H1 (cell line): ENCODE measurements around the gene SOX6. TPM values are rescaled to one million over a fixed set of nuclear protein-coding genes. Genes with fewer than 3 reads are reported as not detected.

ENCODE experiments used
- CTCF ChIA-PET: fragments of 300-600 bp; sonication (Branson Sonifier 250); formaldehyde crosslinking; loops from one replicate; lab custom pipeline; 2021; ENCODE audit not compliant: partially characterized antibody; lab: Charles Lee
- POLR2A ChIA-PET: fragments of 300-600 bp; sonication (Branson Sonifier 250); formaldehyde crosslinking; loops from one replicate; lab custom pipeline; 2021; ENCODE audit warnings: inconsistent platforms; ENCODE audit not compliant: partially characterized antibody; lab: Charles Lee
- DNase-seq, 2 experiments: peaks; one replicate each; pipeline versions ENCODE4 v3.0.0 to v3.0.0-alpha.2; 2010 to 2022; ENCODE audit warnings: low spot score in 2 of 2, low read depth in 1 of 2, mixed read lengths in 1 of 2
- FAIRE-seq: peaks from 2 replicates; lab custom pipeline; 2011; peaks lifted over from hg19 to GRCh38; lab: Jason Lieb, UNC
- H2AFZ ChIP-seq: 2 replicates; pipeline ENCODE4 v1.8.1; 2012; ENCODE audit warnings: low read length, inconsistent platforms
- H2AK5ac ChIP-seq: 2 replicates; pipeline ENCODE4 v1.6.1; 2013; ENCODE audit warnings: low read depth, low read length
- H2BK120ac ChIP-seq: replicated peaks from 2 replicates; pipeline ENCODE3; 2013; ENCODE audit warnings: low read depth, low read length, inconsistent platforms
- H2BK12ac ChIP-seq: 2 replicates; pipeline ENCODE4 v1.6.1; 2013; ENCODE audit warnings: low read depth, low read length
- H2BK15ac ChIP-seq: 2 replicates; pipeline ENCODE4 v1.6.1; 2013; ENCODE audit warnings: low read length
- H2BK20ac ChIP-seq: 2 replicates; pipeline ENCODE4 v1.6.1; 2013; ENCODE audit warnings: low read length
- H2BK5ac ChIP-seq: 2 replicates; pipeline ENCODE4 v1.6.1; 2013; ENCODE audit warnings: low read depth, low read length
- H3K14ac ChIP-seq: 2 replicates; pipeline ENCODE4 v1.6.1; 2013; ENCODE audit warnings: inconsistent platforms; ENCODE audit not compliant: insufficient read length
- H3K18ac ChIP-seq: 2 replicates; pipeline ENCODE4 v1.6.1; 2013; ENCODE audit warnings: low read length; ENCODE audit errors: extremely low read depth
- H3K23ac ChIP-seq: 2 replicates; pipeline ENCODE4 v1.6.1; 2013; ENCODE audit warnings: inconsistent platforms; ENCODE audit not compliant: insufficient read length
- H3K23me2 ChIP-seq: 2 replicates; pipeline ENCODE4 v1.6.1; 2013; ENCODE audit warnings: low read depth, low read length
- H3K27ac ChIP-seq: 2 replicates; pipeline ENCODE4 v1.6.1; 2011; ENCODE audit warnings: low read depth, low read length, inconsistent platforms
- H3K27me3 ChIP-seq, 4 experiments: replicated peaks in 1 of 4; 1 replicate in 1 of 4; 2 replicates in 3 of 4; pipeline versions ENCODE4 v1.6.1 to v1.8.1; 2011 to 2013; ENCODE audit warnings: low read length in 3 of 4, mild to moderate bottlenecking in 3 of 4, inconsistent platforms in 2 of 4, mixed read lengths in 2 of 4, moderate library complexity in 1 of 4; ENCODE audit not compliant: control insufficient read depth in 3 of 4, insufficient read depth in 3 of 4; ENCODE audit errors: extremely low read depth in 1 of 4
- H3K36me3 ChIP-seq, 4 experiments: 2 replicates each; pipeline versions ENCODE4 v1.6.1 to v1.8.1; 2011 to 2013; ENCODE audit warnings: mild to moderate bottlenecking in 4 of 4, low read length in 3 of 4, moderate library complexity in 2 of 4, control low read depth in 1 of 4, inconsistent platforms in 1 of 4; ENCODE audit not compliant: insufficient read depth in 4 of 4, control insufficient read depth in 2 of 4
- H3K4ac ChIP-seq: replicated peaks from 2 replicates; pipeline ENCODE3; 2013; ENCODE audit warnings: low read length, low read depth, mixed read lengths, inconsistent platforms; ENCODE audit not compliant: insufficient read length
- H3K4me1 ChIP-seq, 4 experiments: replicated peaks in 1 of 4; 1 replicate in 1 of 4; 2 replicates in 3 of 4; pipeline versions ENCODE4 v1.6.1 to v1.8.1; 2011 to 2013; ENCODE audit warnings: low read length in 3 of 4, inconsistent platforms in 2 of 4, mixed read lengths in 1 of 4; ENCODE audit not compliant: insufficient read depth in 4 of 4, control insufficient read depth in 3 of 4
- H3K4me2 ChIP-seq, 2 experiments: 2 replicates each; pipeline versions ENCODE4 v1.6.1 to v1.8.1; 2011 to 2013; ENCODE audit warnings: low read depth in 2 of 2, low read length in 2 of 2, control low read depth in 1 of 2, inconsistent platforms in 1 of 2, mild to moderate bottlenecking in 1 of 2; ENCODE audit not compliant: insufficient read depth in 1 of 2
- H3K4me3 ChIP-seq, 4 experiments: fragments of 200-600, 300-600 bp in 1 of 4; sonication (generic), shearing (Covaris generic), sonication (Bioruptor Twin) in 1 of 4; 2 replicates each; pipeline versions ENCODE4 v1.5.1 to v1.8.1; 2011 to 2016; ENCODE audit warnings: low read length in 4 of 4, low read depth in 3 of 4, control low read depth in 2 of 4, inconsistent platforms in 2 of 4, mild to moderate bottlenecking in 2 of 4, mixed read lengths in 1 of 4, moderate library complexity in 1 of 4; ENCODE audit not compliant: insufficient read depth in 2 of 4; ENCODE audit errors: extremely low read depth in 1 of 4
- H3K56ac ChIP-seq: replicated peaks from 2 replicates; pipeline ENCODE3; 2013; ENCODE audit warnings: low read depth, mild to moderate bottlenecking, mixed read lengths, low read length, inconsistent platforms; ENCODE audit not compliant: insufficient read length
- H3K79me1 ChIP-seq: 2 replicates; pipeline ENCODE4 v1.6.1; 2013; ENCODE audit warnings: low read depth, low read length, control low read depth
- H3K79me2 ChIP-seq, 2 experiments: 2 replicates each; pipeline versions ENCODE4 v1.6.1 to v1.8.1; 2012 to 2013; ENCODE audit warnings: low read length in 2 of 2, mild to moderate bottlenecking in 2 of 2, inconsistent platforms in 1 of 2; ENCODE audit not compliant: insufficient read depth in 2 of 2, control insufficient read depth in 1 of 2
- H3K9ac ChIP-seq, 4 experiments: replicated peaks in 1 of 4; 1 replicate in 1 of 4; 2 replicates in 3 of 4; pipeline versions ENCODE4 v1.6.1 to v1.8.1; 2011 to 2013; ENCODE audit warnings: low read depth in 3 of 4, low read length in 3 of 4, control low read depth in 2 of 4, mild to moderate bottlenecking in 2 of 4, moderate library complexity in 2 of 4, inconsistent platforms in 1 of 4; ENCODE audit errors: extremely low read depth in 1 of 4
- H3K9me3 ChIP-seq, 2 experiments: 2 replicates each; pipeline versions ENCODE4 v1.6.1 to v1.8.1; 2012 to 2013; ENCODE audit warnings: mild to moderate bottlenecking in 2 of 2, moderate library complexity in 2 of 2, control low read depth in 1 of 2, inconsistent platforms in 1 of 2, low read depth in 1 of 2, low read length in 1 of 2, mixed read lengths in 1 of 2; ENCODE audit not compliant: insufficient read depth in 2 of 2
- H4K20me1 ChIP-seq, 2 experiments: replicated peaks in 1 of 2; 2 replicates each; pipeline versions ENCODE3 to v1.8.1; 2011 to 2013; ENCODE audit warnings: inconsistent platforms in 2 of 2, low read length in 2 of 2, mild to moderate bottlenecking in 1 of 2; ENCODE audit not compliant: insufficient read depth in 2 of 2, control insufficient read depth in 1 of 2
- H4K5ac ChIP-seq: 2 replicates; pipeline ENCODE4 v1.6.1; 2013; ENCODE audit warnings: low read length, low read depth, mixed read lengths, inconsistent platforms; ENCODE audit not compliant: insufficient read length
- H4K8ac ChIP-seq: 2 replicates; pipeline ENCODE4 v1.8.0; 2013; ENCODE audit warnings: mild to moderate bottlenecking, moderate library complexity, low read length, inconsistent platforms; ENCODE audit not compliant: insufficient read depth; ENCODE audit errors: extremely low read depth
- H4K91ac ChIP-seq: replicated peaks from 2 replicates; pipeline ENCODE3; 2013; ENCODE audit warnings: low read length, mixed read lengths, inconsistent platforms; ENCODE audit not compliant: insufficient read length
- ATF2 ChIP-seq: IDR thresholded peaks from 2 replicates; pipeline ENCODE4 v1.6.1; 2012; ENCODE audit warnings: low read length, inconsistent platforms
- ATF3 ChIP-seq: IDR thresholded peaks from 2 replicates; pipeline ENCODE4 v1.6.1; 2011; ENCODE audit warnings: low read depth, mild to moderate bottlenecking, low read length; ENCODE audit not compliant: insufficient read depth
- CHD2 ChIP-seq: IDR thresholded peaks from 2 replicates; pipeline ENCODE4 v1.6.1; 2012; ENCODE audit warnings: low read length, improper control_type of control experiment
- CREB1 ChIP-seq: IDR thresholded peaks from 2 replicates; pipeline ENCODE4 v1.6.1; 2012; ENCODE audit warnings: inconsistent platforms
- EGR1 ChIP-seq: IDR thresholded peaks from 2 replicates; pipeline ENCODE4 v1.6.1; 2011; ENCODE audit warnings: low read depth, low read length, borderline replicate concordance
- GTF2F1 ChIP-seq: IDR thresholded peaks from 2 replicates; pipeline ENCODE4 v1.6.1; 2012; ENCODE audit warnings: low read depth, low read length, improper control_type of control experiment, borderline replicate concordance
- HDAC2 ChIP-seq, 2 experiments: fragments of 300-600 bp in 1 of 2; sonication (generic) in 1 of 2; IDR thresholded peaks; 2 replicates each; pipeline ENCODE4 v1.6.1; 2011 to 2012; ENCODE audit warnings: low read depth in 2 of 2, low read length in 2 of 2, mild to moderate bottlenecking in 2 of 2, moderate library complexity in 2 of 2, borderline replicate concordance in 1 of 2, inconsistent platforms in 1 of 2
- SAP30 ChIP-seq: fragments of 300-600 bp; sonication (generic); IDR thresholded peaks from 2 replicates; pipeline ENCODE4 v1.7.1; 2012; ENCODE audit warnings: low read length, moderate library complexity, mild to moderate bottlenecking, inconsistent platforms; ENCODE audit not compliant: insufficient read depth, insufficient replicate concordance
- SIRT6 ChIP-seq: IDR thresholded peaks from one replicate; pipeline ENCODE4 v1.7.1; 2012; ENCODE audit warnings: low read length, inconsistent platforms
- SUZ12 ChIP-seq: fragments of 200-600 bp; sonication (generic); IDR thresholded peaks from 2 replicates; pipeline ENCODE4 v1.6.1; 2012; ENCODE audit warnings: mild to moderate bottlenecking, inconsistent platforms, low read length, moderate library complexity, mixed read lengths
- polyA plus RNA-seq, 7 experiments: library from polyadenylated mRNA; depleted of rRNA in 3 of 7; stranded (reverse) in 5 of 7; unstranded in 2 of 7; fragments of >200 nt in 5 of 7; fragments of 200-250 nt in 2 of 7; gene quantifications; 1 replicate in 5 of 7; 2 replicates in 1 of 7; 4 replicates in 1 of 7; pipeline versions ENCODE4 v1.2.1 to v1.2.3, GENCODE V29; 2011 to 2013; ENCODE audit warnings: missing spikeins in 2 of 7, mixed read lengths in 2 of 7
- total RNA-seq: library from RNA; stranded (reverse); fragmentation: NEBNext Ultra II Directional; extraction: Animal tissue kit (Norgen Biotek cat#: 25700); gene quantifications from 2 replicates; pipeline ENCODE4 v1.2.1, GENCODE V29; 2021

Gene SOX6
- total and polyA plus RNA-seq, 2 of the 8 experiments (the other 6 are each of a cell fraction or from before 2014, with no cell fraction given): 0.09 TPM; not detected in 1

GRCh38 chr11:16185042-16185441 lies 171.3 kb downstream of the SOX6 start:
- CTCF ChIA-PET: no interaction called here
- Histone ChIP-seq H4K5ac (no peak overlapping the region), H3K4me1 (peaks cover 0 to 3% (median under 1%) of the 10 kb centered on the region in 4 experiments; a peak in 3 of 7 replicates), H2BK5ac (no peak overlapping the region), H3K56ac (no peak overlapping the region), H3K23ac (no peak overlapping the region), H3K14ac (no peak overlapping the region), H3K27ac (no peak overlapping the region), H2BK15ac (no peak overlapping the region), H3K23me2 (no peaks in the 10 kb centered on the region), H2AK5ac (no peak overlapping the region), H4K20me1 (no peaks in the 10 kb centered on the region), H4K8ac (no peak overlapping the region), H2BK120ac (no peak overlapping the region), H4K91ac (no peak overlapping the region), H3K4me3 (no peak overlapping the region), H3K4me2 (no peak overlapping the region), H3K9me3 (no peaks in the 10 kb centered on the region), H3K18ac (no peak overlapping the region), H3K9ac (no peak overlapping the region), H2BK20ac (no peak overlapping the region), H3K27me3 (no peaks in the 10 kb centered on the region), H3K4ac (no peak overlapping the region), H2AFZ (no peak overlapping the region), H3K79me2 (no peaks in the 10 kb centered on the region), H3K79me1 (no peaks in the 10 kb centered on the region), H2BK12ac (no peak overlapping the region), H3K36me3 (no peaks in the 10 kb centered on the region)
- POLR2A ChIA-PET: no interaction called here
- FAIRE-seq: no peak
- DNase-seq: no peak
- TF ChIP-seq GTF2F1 (no peak), ATF2 (no peak), SUZ12 (no peak), CHD2 (no peak), CREB1 (no peak), HDAC2 (IDR thresholded peaks at IDR 0.05; ENCODE audit: borderline replicate concordance in 1 of 2, low read depth in 2 of 2, low read length in 2 of 2) (no peak), SAP30 (no peak), EGR1 (no peak), SIRT6 (no peak), ATF3 (no peak)
